ENCODE measurements around the gene SEMA3F. TPM values are rescaled to one million over a fixed set of nuclear protein-coding genes. Genes with fewer than 3 reads are reported as not detected.

Gene SEMA3F
- total and polyA plus RNA-seq, 2 experiments from 2014 or later: 21.8 to 27.6 TPM

DNA sequence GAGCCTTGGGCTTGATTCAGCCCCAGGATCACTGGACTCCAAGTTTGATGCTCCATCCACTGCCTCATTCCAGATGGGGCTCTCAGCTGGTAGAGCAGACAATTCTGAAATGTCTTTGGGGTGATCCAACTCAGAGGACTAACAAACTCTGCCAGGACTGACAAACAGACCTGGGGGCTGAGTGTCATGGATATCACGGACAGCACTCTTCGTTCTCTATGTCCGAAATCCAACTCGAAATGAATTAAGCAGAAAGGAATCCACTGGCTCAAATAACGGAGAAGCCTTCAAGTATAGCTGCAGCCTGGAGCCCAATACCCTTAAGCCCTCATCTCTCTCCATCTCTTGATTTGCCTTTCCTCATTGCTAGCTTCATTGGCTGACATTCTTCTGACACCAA is 64.2 kb downstream of the SEMA3F start:
- Histone ChIP-seq H3K4me3 (no peak overlapping the region), H3K27me3 (no peaks in the 10 kb centered on the region), H3K36me3 (no peaks in the 10 kb centered on the region), H3K27ac (no peak overlapping the region), H3K9me3 (ENCODE audit: low read depth) (no peaks in the 10 kb centered on the region), H3K4me1 (ENCODE audit: low read depth) (peaks cover 15% of the 10 kb centered on the region)
- TF ChIP-seq, protein P1, sequence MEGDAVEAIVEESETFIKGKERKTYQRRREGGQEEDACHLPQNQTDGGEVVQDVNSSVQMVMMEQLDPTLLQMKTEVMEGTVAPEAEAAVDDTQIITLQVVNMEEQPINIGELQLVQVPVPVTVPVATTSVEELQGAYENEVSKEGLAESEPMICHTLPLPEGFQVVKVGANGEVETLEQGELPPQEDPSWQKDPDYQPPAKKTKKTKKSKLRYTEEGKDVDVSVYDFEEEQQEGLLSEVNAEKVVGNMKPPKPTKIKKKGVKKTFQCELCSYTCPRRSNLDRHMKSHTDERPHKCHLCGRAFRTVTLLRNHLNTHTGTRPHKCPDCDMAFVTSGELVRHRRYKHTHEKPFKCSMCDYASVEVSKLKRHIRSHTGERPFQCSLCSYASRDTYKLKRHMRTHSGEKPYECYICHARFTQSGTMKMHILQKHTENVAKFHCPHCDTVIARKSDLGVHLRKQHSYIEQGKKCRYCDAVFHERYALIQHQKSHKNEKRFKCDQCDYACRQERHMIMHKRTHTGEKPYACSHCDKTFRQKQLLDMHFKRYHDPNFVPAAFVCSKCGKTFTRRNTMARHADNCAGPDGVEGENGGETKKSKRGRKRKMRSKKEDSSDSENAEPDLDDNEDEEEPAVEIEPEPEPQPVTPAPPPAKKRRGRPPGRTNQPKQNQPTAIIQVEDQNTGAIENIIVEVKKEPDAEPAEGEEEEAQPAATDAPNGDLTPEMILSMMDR (IDR thresholded peaks at IDR 0.05; ENCODE audit: low read depth, low read length): no peak
- DNase-seq (ENCODE audit: low read depth in 1 of 2, low spot score in 1 of 2): no peak

GRCh38 chr3:50220109-50220508 is 65.0 kb downstream of the SEMA3F start:
- Histone ChIP-seq H3K27me3 (no peaks in the 10 kb centered on the region), H3K27ac (no peak overlapping the region), H3K36me3 (no peaks in the 10 kb centered on the region), H3K9me3 (ENCODE audit: low read depth) (no peaks in the 10 kb centered on the region), H3K4me3 (no peak overlapping the region), H3K4me1 (ENCODE audit: low read depth) (peaks cover 13% of the 10 kb centered on the region)
- TF ChIP-seq, protein P1 (IDR thresholded peaks at IDR 0.05; ENCODE audit: low read depth, low read length): no peak
- peak in 1 of 2 donors; percentile 34 for DNase-seq (ENCODE audit: low read depth in 1 of 2, low spot score in 1 of 2)

DNA sequence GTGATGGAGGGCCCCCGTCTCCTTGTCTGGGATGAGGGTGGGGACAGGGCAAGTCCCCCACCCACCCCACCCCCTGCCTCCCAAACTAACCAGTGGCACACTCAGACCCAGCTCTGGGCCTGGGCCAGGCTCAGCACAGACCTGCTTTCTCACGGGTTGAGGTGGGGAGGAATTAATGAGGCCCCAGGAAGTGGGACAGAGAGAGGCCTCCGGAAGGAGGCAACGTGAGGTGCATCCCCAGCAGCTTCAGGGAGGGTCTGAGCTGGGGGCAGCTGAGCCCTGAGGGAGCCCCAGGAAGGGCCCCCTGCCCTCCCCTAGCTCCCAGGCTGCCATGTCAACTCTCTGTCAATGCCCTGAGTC is 65.9 kb downstream of the SEMA3F start:
- no peaks in the 10 kb centered on the region for H3K9me3 ChIP-seq (ENCODE audit: low read depth)
- H3K27ac ChIP-seq: no peak overlapping the region
- DNase-seq (ENCODE audit: low read depth in 1 of 2, low spot score in 1 of 2): no peak
- no peaks in the 10 kb centered on the region for H3K27me3 ChIP-seq
- TF ChIP-seq, protein P1 (IDR thresholded peaks at IDR 0.05; ENCODE audit: low read depth, low read length): no peak
- no peaks in the 10 kb centered on the region for H3K36me3 ChIP-seq
- peaks cover 5% of the 10 kb centered on the region for H3K4me1 ChIP-seq (ENCODE audit: low read depth)
- no peak overlapping the region for H3K4me3 ChIP-seq

- H3K4me3 ChIP-seq: no peak overlapping the region
- H3K27ac ChIP-seq: no peak overlapping the region
- no peaks in the 10 kb centered on the region for H3K27me3 ChIP-seq
- peaks cover 3% of the 10 kb centered on the region for H3K4me1 ChIP-seq (ENCODE audit: low read depth)
- no peak for DNase-seq (ENCODE audit: low read depth in 1 of 2, low spot score in 1 of 2)
- H3K36me3 ChIP-seq: no peaks in the 10 kb centered on the region
- H3K9me3 ChIP-seq (ENCODE audit: low read depth): no peaks in the 10 kb centered on the region
- TF ChIP-seq, protein P1 (IDR thresholded peaks at IDR 0.05; ENCODE audit: low read depth, low read length): no peak
Measured at GRCh38 chr3:50221411-50222168, 66.5 kb downstream of the SEMA3F start.

- no peak overlapping the region for H3K27ac ChIP-seq
- peaks cover 3% of the 10 kb centered on the region for H3K4me1 ChIP-seq (ENCODE audit: low read depth)
- no peak for DNase-seq (ENCODE audit: low read depth in 1 of 2, low spot score in 1 of 2)
- H3K9me3 ChIP-seq (ENCODE audit: low read depth): no peaks in the 10 kb centered on the region
- H3K4me3 ChIP-seq: no peak overlapping the region
- no peaks in the 10 kb centered on the region for H3K36me3 ChIP-seq
- TF ChIP-seq, protein P1 (IDR thresholded peaks at IDR 0.05; ENCODE audit: low read depth, low read length): no peak
- no peaks in the 10 kb centered on the region for H3K27me3 ChIP-seq
Measured at GRCh38 chr3:50222169-50222528, 67.0 kb downstream of the SEMA3F start.
